GM10847 (cell line): ENCODE measurements around the gene WNT7A.

Source experiments
- POLR2A ChIP-seq: IDR thresholded peaks from 2 replicates; pipeline ENCODE4 v1.6.1; 2011; ENCODE audit not compliant: insufficient read length; ENCODE audit errors: extremely low read depth

Gene WNT7A

DNA sequence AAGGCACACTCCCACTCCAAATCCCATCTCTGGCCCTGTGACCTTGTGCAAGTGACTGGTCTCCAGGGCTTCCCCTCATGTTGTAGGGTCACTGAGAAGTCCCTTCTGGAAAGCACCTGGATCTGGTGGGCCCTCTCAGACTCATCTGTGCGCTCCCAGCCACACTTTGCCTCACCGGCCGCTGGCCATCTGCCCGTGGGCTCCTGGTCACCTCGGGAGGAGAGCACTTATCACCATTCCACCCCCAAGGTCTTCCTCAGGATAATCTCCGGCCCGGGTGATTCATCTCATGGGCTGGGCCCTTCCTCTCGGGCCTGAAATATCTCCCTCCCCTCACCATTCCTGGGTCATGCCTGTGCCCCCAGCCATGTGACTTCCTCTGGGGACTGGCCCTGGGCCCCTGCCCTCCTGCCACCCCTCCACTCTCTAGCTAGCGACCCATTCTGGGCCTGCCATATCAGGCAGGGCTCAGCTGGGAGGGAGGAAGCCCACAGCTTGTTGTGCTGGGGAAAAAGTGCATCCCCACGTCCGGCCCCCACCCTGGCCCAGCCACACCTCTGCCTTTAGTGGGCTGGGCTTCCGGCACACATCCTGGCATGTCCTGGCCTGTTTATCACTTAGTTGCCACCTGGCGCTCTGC lies 10.6 kb upstream of the WNT7A start:
- TF ChIP-seq POLR2A = no peak

DNA sequence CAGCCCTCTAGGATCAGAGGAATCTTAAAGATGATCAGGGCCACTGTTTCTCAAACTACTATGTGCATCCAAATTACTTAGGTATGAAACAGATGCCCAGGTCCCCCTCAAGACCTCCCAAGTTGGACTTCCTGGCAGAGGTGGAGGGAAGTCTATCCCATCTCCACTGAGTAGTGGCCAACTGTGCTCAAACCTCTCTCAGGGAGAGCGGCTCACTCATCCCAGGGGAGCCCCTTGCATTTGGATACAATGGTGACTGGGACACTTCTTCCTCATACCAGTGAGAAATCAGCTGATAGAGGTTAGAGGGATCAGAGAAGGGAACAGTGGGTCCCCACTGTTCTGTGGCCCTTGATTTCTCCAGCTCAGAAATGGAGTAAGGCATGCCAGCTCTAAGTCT lies 8.7 kb upstream of the WNT7A start:
- no peak for TF ChIP-seq POLR2A

DNA sequence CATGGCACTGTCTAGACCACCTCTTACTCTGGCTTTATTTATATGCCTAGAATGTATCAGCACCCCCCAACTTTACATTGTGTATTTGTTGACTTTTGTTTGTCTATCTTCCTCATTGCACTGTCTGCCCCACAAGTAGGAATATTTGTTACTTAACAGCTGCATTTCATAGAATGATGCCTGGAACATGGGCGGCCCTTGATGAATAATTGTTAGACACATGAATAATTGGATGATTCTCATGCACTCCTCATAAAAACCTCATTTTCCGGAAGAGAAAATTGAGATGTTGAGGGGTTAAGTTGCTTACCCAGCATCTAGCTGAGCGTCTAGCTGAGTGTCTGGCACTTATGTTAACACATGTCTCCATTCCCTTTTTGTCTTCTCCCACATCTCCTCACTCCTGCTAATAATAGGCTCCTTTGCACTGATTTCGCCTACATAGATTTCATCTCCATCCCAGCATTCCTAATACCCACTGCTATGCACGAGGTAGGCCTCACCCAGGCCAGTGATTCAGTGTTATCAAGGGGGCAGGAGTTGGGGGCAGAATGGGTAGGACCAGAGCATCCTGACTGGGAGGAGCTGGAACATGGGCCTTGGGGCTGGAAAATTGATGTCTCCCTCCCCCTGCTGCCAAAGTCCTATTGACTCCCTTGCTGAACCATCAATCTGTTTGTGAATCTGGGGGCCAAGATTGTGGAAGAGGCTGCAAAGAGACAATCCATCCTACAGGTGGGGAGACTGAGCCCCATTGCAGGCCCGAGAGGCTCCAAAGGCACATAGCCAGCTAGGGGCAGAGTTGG lies 7.8 kb upstream of the WNT7A start:
- TF ChIP-seq POLR2A = no peak

DNA sequence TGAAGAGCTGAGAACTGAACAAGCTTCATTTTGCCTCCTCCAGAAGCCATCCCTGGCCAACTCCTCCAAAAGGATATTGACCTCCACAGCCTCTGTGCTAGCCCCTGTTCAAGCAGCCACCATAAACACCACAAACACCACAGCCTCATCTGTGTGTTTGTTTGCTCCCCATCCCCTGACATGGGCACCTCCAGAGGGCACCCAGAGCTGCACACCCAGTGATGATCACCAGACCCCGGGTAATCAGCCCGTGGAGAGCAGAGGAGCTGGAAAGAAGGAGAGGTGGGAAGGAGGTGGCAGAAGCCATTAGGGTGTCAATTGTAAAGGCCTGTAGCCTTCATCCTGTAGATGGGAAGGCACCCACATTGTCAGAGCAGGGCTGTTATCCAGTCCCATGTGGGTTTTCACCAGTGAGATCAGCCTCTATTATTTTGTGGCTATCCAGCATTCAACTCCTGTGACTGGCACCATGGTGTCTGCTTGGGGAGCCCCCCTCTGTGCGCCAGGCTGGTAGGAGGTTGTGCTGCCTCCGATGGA lies 6.8 kb upstream of the WNT7A start:
- no peak for TF ChIP-seq POLR2A

DNA sequence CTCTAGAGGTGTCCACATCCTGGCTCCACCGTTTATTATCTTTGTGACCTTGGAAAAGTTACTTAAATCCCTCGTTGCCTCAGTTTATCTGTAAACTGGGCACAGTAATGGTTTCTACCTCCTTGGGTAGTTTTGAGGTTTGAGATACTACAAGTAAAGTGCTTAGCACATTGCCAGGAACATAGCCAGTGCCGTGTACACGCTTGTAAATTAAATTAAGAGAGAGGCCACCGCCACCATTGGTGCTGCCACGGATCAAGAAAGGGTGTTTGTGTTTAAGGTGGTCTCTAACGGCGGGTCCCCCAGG lies 5.8 kb upstream of the WNT7A start:
- no peak for TF ChIP-seq POLR2A

DNA sequence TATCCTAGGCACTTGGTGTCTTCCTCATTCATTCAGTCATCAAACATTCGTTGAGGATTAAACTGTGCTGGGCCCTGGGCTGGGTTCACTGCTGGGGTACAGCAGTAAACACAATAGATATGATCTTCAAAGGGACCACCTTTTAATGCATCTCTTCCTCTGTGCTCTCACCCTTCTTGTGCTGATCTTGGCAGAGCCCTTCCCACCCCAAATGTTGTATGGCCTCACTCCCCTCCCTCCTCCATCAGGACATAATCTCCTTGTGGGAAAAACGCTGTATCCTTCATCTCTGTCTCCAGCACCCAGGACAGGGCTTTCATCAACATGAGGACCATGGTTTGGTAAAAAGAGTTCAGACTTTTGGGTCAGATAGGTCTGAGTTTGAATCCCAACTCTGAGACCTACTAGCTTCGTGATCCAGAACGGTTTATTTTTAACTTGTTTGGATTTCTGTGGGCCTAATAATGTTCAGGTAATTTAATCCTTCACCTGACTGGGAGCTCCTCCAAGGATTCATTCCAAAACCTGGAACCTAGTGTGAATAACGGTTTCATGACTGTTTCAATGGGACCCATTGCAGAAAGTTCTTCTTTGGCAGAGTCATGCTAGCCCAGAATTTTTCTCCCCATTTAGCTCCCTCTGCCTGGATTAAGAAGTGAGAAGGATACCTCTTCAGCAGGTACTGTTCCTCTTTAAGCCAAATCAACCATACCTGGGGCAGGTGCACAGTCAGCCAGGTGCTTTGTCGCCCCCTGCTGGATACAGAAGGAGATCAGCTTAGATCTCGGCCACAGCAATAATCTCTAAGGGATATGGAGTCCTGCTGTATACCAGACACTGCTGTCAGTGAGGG lies 5.2 kb upstream of the WNT7A start:
- no peak for TF ChIP-seq POLR2A

DNA sequence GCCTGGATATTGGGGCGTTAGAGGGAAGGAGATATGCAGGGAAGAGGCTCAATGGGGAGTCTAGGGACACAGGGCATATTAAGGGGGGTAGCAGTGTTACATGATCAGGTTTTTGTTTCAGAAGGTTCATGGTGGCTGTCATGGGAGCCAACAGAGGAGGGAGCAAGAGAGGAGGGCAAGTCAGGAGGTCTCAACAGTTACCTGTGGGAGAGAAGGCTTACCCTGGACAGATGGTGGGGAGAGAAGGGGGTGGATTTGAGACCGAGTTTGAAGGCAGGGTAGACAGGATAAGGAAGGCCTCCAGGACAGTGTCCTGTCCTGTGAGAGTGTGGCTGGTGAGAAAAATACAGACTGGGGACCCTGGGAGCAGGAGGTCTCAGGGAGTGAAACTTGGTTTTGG lies 3.8 kb upstream of the WNT7A start:
- no peak for TF ChIP-seq POLR2A

DNA sequence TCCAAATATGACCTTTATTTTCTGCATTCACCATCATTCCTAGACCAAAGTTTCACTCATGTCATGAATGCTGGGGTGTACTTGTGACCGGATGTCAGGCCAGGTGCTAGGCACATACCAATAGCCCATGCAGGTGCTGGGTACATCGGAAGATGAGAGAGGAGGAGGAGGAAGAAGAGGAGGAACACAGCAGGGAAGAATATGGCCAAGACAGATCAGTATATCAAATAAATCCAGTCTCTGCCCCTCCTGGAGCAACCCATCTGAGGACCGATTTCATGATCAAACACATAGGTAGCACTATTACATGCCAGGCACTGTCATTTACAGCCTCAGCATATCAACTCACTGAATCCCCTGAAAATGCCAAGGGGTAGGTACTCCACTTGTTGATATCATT lies 3.0 kb upstream of the WNT7A start:
- no peak for TF ChIP-seq POLR2A

DNA sequence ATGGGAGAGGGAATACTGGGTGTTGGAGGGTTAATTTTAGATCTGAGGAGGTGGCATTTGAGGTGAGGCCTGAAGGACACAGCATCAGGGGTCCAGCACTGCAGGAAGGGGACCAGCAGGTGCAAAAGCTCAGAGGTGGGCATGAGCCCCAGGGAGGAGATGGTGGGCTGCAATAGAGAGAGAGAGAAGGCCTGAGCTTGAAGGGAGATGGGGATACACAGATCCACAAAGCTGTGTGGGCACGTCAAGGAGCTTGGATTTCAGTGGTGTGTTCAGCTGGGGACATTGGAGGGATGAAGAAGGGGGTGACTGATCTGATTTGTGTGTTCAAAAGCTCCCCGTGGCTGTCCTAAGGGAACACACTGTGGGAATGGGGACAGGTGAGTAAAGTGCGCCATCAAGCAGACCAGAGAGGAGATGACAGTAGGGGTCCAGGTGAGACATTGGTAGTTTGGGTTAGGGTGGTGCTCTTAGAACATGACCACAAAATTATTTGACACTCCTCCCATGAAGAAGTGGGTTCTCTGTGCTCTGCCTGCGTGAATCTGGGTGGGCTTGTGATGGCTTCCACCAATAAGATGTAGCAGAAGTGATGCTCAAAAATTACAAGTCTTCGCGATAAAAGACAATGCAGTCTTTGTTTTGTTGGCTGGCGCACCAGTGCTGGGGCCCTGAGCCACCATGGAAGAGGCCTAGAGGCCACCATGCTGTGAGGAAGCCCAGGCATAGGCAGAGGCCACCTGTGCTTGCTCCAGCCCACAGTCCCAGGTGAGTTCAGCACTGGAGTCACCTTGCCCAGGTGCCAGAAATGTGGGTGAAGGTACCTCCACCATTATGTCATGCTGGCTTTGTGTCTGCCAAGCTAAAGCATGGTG lies 1.9 kb upstream of the WNT7A start:
- no peak for TF ChIP-seq POLR2A

DNA sequence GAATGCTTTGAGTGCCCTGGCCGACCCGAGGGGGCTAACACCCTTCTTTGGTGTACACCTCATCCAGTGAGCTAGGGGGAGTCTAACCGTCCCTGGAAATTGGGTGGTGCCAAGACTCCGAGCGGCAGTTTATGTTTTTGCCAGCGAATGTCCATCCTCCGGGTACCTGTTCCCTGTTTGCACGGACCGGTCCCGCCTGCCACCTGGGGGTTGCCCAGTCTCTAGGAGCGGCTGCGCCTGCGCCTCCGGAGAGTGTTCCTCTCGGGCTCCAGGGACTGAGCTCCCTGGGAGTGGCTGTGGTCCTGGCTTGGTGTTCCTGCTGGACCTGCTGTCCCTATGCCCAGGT lies 913 bp upstream of the WNT7A start:
- no peak for TF ChIP-seq POLR2A

DNA sequence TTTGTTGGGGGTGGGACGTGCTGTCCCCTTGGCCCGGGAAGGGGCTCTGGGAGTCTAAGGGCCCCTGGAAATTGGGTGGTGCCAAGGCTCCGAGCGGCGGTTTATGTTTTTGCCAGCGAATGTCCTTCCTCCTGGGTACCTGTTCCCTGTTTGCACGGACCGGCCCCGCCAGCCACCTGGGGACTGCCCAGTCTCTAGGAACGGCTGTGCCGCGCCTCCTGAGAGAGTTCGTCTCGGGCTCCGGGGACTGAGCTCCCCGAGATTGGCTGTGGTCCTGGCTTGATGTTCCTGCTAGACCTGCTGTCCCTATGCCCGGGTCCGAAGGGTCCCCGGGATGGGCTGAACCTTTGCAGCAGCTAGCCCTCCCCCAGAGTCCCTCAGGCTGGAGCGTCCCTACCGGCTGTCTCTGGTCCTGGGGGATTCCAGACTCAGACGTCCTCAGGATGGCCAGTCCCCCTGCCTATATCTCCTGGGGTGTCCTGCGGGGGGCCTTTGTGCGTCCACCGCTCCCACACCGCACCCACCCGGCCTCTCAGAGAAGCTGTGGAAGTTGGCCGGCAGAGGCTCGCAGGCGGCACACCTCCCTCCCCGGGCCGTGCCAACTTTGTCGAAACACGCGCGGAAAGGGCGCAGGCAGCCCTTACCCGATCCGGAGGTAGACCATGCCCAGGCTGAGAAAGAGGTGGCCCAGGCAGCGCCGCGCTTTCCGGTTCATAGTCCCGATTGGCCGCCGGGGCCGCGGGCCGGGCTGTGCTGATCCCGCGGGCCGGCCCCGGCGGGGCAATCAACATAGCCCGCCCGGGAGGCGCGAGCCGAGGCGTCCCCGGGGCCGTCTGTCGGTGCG lies 547 bp downstream of the WNT7A start:
- TF ChIP-seq POLR2A = no peak

DNA sequence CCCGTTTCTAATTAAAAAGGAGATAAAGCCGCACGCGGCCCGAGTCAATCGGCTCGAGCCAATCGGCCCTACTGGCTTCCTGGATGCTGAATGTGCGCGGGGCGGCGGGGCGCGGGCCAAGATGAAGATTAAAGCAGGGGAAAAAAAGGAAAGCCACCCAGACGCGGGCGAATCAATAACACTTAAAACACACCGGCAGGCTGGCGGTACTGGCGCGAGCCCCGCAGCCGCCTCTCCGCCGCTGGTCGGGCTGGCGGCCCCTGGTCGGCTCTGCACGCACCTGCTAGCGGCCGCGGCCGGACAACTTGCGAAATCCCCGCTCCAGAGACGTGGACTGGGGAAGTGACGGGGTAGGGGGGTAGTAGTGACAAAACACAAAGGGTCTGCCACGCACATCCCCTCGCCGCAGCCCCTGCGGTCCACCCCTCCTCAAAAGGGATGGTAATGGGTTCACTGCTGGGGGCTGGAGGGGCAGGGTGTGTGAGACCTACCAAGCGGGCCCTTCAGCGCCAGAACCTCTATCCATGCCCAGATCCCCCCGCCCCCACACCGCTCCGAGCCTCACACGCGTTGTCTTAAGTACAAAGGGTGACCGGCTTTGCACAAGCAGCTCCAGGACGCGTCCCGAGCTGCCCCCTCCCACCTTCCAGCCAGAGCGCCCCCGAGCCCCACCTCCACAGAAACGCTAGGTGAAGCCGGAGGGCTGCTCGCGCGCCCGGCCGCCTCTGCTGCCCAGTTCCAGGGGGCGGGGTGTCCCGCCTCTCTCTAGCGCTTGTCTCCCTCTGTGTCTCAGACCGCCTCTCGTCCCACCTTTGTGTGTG lies 1.4 kb downstream of the WNT7A start:
- TF ChIP-seq POLR2A = no peak

DNA sequence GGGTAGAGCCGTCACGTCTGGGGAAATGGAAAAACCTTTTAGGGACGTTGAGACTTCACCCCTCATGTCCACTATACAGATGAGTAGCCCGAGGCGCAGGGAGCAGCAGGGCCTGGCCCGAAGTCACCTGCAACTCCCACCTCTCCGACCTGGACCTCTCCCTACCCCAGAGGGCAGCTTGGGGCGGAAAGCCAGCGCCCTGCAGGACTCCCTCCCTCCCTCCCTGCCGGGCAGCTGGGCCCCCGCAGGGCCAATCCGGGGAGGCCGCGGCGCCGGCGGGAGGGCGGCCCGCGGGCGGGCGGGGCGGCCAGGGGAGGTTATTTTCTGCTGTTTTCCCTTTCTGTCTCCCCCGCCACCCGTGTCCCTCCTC lies 2.0 kb downstream of the WNT7A start:
- no peak for TF ChIP-seq POLR2A

DNA sequence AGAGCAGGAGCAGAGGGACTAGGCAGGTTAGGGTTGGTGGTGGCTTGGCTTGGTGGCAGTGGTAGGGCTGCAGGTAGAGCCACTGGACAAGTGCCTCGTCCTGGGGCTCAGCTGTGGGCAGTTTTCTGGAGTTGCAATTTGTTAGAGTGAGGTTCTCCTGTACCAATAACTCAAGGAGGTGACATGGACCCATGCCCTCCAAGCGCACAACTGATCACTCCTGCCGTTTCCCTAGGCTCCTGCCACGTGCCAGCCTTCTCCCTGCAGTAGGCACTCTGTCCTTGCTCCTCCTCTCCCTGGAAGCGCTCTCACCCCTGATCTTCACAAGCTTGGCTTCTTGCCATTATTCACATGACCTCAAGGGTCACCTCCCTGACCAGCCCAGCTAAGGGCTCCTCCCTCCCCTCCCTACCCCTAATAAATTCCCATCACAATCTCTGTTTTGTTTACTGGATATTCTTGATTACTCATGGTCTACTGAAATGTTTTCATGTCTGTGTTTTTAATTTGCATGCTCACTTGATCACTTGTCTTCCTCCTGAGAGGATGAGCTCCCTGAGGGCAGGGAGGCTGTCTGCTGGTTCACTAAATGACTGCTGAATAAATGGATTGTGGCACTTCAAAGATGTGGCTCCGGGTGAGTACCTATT lies 3.3 kb downstream of the WNT7A start:
- TF ChIP-seq POLR2A = no peak
